Measurements from ENCODE around the gene IL25. TPM values are rescaled to one million over a fixed set of nuclear protein-coding genes. Genes with fewer than 3 reads are reported as not detected.

Gene IL25
- total and polyA plus RNA-seq, 2 of the 8 experiments (the other 6 are each of a cell fraction or from before 2014, with no cell fraction given), result not detected

DNA sequence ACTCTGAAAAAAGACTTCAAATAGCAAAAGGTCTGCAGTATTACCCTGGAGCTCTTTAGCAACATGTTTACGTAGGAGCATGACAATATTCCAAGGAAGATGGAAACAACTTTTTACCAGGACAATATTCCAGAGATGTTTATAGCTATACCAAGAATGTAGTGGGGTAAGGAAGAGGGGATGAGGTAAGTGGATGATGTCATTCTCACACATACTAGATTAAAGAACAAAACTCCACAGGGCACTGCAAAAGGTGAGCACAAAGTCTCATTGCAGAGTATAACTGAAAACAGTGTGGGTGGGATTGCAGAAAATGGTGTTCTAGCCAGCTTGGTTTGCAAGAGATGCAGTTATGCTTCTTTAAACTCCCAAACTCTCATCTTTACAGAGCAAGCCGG, 12.6 kb downstream of the IL25 start (continued):
- TF ChIP-seq, protein P1, sequence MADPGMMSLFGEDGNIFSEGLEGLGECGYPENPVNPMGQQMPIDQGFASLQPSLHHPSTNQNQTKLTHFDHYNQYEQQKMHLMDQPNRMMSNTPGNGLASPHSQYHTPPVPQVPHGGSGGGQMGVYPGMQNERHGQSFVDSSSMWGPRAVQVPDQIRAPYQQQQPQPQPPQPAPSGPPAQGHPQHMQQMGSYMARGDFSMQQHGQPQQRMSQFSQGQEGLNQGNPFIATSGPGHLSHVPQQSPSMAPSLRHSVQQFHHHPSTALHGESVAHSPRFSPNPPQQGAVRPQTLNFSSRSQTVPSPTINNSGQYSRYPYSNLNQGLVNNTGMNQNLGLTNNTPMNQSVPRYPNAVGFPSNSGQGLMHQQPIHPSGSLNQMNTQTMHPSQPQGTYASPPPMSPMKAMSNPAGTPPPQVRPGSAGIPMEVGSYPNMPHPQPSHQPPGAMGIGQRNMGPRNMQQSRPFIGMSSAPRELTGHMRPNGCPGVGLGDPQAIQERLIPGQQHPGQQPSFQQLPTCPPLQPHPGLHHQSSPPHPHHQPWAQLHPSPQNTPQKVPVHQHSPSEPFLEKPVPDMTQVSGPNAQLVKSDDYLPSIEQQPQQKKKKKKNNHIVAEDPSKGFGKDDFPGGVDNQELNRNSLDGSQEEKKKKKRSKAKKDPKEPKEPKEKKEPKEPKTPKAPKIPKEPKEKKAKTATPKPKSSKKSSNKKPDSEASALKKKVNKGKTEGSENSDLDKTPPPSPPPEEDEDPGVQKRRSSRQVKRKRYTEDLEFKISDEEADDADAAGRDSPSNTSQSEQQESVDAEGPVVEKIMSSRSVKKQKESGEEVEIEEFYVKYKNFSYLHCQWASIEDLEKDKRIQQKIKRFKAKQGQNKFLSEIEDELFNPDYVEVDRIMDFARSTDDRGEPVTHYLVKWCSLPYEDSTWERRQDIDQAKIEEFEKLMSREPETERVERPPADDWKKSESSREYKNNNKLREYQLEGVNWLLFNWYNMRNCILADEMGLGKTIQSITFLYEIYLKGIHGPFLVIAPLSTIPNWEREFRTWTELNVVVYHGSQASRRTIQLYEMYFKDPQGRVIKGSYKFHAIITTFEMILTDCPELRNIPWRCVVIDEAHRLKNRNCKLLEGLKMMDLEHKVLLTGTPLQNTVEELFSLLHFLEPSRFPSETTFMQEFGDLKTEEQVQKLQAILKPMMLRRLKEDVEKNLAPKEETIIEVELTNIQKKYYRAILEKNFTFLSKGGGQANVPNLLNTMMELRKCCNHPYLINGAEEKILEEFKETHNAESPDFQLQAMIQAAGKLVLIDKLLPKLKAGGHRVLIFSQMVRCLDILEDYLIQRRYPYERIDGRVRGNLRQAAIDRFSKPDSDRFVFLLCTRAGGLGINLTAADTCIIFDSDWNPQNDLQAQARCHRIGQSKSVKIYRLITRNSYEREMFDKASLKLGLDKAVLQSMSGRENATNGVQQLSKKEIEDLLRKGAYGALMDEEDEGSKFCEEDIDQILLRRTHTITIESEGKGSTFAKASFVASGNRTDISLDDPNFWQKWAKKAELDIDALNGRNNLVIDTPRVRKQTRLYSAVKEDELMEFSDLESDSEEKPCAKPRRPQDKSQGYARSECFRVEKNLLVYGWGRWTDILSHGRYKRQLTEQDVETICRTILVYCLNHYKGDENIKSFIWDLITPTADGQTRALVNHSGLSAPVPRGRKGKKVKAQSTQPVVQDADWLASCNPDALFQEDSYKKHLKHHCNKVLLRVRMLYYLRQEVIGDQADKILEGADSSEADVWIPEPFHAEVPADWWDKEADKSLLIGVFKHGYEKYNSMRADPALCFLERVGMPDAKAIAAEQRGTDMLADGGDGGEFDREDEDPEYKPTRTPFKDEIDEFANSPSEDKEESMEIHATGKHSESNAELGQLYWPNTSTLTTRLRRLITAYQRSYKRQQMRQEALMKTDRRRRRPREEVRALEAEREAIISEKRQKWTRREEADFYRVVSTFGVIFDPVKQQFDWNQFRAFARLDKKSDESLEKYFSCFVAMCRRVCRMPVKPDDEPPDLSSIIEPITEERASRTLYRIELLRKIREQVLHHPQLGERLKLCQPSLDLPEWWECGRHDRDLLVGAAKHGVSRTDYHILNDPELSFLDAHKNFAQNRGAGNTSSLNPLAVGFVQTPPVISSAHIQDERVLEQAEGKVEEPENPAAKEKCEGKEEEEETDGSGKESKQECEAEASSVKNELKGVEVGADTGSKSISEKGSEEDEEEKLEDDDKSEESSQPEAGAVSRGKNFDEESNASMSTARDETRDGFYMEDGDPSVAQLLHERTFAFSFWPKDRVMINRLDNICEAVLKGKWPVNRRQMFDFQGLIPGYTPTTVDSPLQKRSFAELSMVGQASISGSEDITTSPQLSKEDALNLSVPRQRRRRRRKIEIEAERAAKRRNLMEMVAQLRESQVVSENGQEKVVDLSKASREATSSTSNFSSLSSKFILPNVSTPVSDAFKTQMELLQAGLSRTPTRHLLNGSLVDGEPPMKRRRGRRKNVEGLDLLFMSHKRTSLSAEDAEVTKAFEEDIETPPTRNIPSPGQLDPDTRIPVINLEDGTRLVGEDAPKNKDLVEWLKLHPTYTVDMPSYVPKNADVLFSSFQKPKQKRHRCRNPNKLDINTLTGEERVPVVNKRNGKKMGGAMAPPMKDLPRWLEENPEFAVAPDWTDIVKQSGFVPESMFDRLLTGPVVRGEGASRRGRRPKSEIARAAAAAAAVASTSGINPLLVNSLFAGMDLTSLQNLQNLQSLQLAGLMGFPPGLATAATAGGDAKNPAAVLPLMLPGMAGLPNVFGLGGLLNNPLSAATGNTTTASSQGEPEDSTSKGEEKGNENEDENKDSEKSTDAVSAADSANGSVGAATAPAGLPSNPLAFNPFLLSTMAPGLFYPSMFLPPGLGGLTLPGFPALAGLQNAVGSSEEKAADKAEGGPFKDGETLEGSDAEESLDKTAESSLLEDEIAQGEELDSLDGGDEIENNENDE (IDR thresholded peaks at IDR 0.05; ENCODE audit: insufficient replicate concordance, low read length), result no peak
- TF ChIP-seq, protein P2, sequence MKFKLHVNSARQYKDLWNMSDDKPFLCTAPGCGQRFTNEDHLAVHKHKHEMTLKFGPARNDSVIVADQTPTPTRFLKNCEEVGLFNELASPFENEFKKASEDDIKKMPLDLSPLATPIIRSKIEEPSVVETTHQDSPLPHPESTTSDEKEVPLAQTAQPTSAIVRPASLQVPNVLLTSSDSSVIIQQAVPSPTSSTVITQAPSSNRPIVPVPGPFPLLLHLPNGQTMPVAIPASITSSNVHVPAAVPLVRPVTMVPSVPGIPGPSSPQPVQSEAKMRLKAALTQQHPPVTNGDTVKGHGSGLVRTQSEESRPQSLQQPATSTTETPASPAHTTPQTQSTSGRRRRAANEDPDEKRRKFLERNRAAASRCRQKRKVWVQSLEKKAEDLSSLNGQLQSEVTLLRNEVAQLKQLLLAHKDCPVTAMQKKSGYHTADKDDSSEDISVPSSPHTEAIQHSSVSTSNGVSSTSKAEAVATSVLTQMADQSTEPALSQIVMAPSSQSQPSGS (IDR thresholded peaks at IDR 0.05; ENCODE audit: low read length), result no peak
- TF ChIP-seq POU5F1 (IDR thresholded peaks at IDR 0.05; ENCODE audit: low read depth, low read length) (no peak), RNF2 (IDR thresholded peaks at IDR 0.05; ENCODE audit: borderline replicate concordance, low read depth, low read length, missing control alignments, poor library complexity, severe bottlenecking) (no peak), RFX5 (IDR thresholded peaks at IDR 0.05; ENCODE audit: borderline replicate concordance, low read depth, low read length) (no peak), SRF (IDR thresholded peaks at IDR 0.05; ENCODE audit: low read depth, low read length) (no peak), EP300 (IDR thresholded peaks at IDR 0.05; ENCODE audit: borderline replicate concordance in 1 of 2, low read depth in 2 of 2, low read length in 2 of 2) (no peak), MAFK (IDR thresholded peaks at IDR 0.05; ENCODE audit: low read depth, low read length) (no peak), SP1 (IDR thresholded peaks at IDR 0.05; ENCODE audit: low read depth, low read length) (no peak), SIRT6 (IDR thresholded peaks at IDR 0.05; ENCODE audit: low read length) (no peak)

Measured in H1 (cell line).